Measurements from ENCODE around the gene CPSF4.

Gene CPSF4

DNA sequence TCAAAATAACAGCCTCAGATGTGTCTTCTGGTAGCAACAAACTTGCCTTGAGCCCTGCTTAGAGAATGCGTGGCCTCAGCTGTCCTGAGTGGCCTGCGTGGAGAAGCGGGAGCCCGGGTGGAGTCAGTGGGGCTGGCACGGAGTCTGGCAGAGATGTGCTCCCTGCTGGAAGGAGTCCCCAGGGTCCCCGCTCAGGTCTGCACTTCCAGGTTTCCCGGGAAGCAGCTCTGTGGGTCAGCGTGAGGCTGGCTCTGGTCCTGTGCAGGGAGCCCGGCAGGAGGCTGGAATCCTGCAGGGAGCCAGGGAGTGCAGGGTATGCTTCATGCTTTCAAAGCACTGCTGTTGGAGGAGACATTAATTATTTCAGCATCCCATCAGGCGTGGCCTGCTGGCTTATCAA lies 10.1 kb downstream of the CPSF4 start:
- no peak for DNase-seq (ENCODE audit: low read depth)

DNA sequence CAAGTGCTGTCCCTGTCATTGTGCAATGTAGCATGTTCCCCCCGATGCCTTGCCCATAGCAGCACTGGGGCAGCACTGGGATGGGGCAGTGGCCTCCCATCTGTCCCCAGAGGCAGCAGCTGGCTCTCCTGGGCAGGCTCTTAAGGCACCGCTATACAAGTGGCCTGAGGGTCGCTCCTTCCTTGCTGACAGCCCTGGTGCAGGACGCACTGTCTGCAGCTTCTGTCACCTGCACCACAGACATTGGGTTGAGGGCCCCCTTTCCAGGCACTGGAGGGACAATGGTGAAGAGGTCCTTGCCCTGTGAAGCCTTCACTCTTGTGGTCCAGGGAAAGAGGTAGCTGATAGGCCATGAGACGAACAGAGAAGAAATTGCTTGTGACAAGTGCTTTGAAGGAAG lies 10.6 kb downstream of the CPSF4 start:
- DNase-seq (ENCODE audit: low read depth), result no peak

DNA sequence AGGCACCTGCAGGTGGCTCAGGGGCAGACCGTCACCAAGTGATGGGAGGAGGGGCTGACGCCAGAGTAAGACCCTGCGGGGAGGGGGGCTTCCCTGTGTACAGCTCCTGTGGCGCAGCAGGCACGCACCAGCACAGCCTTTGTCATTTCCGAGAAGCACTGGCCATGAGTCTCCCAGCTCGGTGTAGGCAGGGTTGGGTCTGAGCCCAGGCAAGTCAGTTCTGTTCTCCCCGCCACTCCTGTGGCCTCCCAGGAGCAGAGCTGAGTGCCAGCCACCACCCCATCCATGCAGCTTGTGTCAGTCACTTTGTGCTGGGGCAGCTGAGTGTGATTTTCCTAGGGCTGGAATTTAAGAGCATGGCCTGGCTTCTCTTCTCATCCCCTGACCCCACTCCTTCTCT lies 13.2 kb downstream of the CPSF4 start:
- DNase-seq (ENCODE audit: low read depth), result no peak

DNA sequence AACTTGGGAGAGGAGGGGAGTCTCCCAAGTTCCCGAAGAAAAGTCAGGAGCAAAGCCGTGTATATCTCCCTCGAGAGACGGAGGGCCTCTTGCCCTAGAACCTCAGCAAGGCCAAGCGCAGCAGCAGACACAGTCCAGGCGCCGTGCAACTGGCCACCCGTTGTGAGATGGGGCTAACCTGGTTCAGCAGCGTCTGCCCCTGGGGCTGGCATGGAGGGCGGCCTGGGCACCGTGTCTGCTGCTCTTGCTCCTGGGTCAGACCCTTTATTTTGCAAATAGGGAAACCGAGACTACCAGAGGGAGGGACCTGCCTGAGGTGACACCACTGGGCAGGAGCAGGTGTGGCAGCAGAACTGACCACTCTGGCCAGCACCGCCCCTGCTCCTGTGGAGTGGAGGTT lies 13.8 kb downstream of the CPSF4 start:
- no peak for DNase-seq (ENCODE audit: low read depth)

DNA sequence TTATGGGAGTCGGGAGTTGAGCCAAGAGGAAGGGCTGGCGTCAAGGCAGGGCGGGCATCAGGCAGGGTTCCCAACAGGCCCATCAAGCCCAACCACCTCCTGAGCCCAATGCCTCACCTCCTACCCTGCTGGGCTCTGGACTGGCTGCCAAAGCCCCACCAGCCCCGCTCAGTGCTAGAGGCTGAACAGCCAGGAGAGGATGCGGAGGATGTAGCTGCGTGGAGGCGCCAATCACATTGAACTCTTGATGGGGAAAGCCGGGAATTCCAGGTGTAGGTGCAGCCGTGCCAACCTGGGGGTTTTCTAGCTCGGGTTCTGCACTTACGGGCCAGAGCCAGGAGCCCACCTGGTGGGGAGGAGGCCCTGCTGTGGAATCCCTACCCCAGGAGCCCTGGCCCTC lies 14.4 kb downstream of the CPSF4 start:
- no peak for DNase-seq (ENCODE audit: low read depth)

DNA sequence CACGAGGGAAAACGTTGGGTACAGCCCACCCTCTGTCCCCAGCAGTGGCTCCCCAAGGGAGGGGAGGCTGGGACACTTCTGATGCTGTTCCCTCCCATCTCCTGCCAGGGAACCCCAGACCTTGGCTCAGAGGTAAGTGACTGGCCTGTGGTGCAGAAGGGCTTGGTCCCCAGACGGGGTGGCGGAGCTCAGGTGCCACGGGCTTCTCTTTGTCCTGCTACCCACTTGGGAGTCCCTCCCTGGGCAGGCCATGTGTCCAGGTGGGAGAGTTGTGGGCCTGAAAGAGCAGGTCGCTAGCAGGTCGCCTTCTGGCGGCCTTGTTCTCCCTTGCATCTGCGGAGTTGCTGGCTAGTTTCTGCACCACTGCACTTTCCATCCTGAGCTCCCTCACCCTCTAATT lies 17.1 kb downstream of the CPSF4 start:
- DNase-seq (ENCODE audit: low read depth), result no peak

DNA sequence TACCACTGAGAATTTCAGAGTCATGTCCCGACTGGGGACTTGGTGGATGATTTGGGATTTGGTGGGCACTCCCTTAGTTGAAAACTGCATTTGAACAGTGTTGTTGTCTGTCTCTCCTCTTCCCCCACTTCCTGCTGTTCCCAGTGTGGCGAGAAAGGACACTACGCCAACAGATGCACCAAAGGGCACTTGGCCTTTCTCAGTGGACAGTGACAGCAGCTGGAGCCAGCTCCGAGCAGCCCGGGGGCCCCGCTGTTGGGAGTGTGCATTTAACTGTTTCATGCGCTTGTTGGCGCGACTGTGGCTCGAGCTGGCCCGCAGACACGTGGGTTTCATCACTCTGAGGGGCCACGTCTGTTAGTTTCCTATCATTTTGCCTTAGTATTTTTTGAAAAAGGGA lies 17.5 kb downstream of the CPSF4 start:
- DNase-seq (ENCODE audit: low read depth), result no peak

DNA sequence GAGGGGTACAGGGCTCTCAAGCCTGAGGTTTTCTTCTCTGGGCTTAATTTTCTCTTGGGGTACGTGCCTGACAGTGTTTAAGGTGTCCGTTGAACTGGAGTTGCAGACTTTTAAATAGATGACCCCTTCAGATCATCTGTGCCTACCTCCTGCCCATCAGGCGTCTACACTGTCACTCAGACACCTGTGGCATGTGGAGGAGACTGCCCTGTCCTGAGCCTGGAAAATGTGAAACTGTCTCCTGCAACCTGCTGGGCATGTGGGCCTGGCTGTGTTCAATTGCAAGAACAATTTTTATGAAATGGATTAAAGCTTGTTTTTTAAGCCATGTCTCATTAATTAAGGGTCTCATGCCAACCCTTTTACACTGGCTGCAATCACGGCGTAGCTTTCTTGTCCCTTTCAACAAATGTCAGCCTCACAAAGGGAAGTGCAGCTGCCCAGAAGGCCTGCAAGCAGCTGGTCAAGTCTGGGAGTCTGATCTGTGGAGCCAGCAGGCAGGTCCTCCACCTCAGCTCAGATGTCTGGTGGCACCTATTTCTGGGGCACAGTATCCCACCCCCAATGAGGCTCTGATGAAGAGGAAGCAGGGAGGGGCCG lies 18.4 kb downstream of the CPSF4 start:
- DNase-seq (ENCODE audit: low read depth), result no peak

DNA sequence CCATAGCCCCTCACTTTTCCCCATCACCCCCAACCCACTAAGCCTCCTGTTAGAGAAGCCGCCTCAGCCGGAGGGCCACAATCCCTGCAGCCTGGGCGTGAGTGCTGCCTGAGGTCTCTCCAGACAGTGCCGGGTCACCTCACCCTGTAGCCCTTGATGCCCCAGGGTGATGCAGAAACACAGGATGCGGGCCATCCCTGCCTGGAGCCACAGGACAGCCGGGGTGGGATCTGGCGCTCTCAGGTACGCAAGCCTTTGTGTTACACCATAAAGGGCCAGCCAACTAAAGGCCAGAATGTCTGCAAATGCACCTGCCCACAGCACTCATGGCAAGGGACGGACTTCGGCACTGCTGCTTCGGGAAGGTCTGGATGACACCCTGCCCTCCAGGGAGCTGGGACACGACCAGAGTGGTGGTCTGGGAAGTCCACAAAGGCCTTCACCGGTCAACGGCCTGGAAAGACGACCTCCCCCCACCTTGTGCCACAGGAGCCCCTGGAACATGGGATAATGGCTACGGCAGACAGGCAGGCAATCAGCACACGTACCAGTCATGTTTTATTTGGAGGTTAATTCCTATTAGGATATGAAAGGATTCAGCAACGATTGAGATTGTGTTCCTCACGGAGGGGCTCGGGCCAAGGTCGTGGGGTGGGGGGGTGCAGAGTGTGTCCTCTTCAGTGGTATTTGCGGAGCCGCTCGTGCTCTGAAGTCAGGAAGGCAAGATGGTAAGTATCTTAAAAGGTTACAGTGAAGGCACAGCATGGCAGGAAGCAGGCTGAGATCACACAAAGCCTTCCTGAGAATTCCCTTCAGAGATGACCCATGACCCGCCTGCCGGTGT lies 19.1 kb downstream of the CPSF4 start:
- no peak for DNase-seq (ENCODE audit: low read depth)

DNA sequence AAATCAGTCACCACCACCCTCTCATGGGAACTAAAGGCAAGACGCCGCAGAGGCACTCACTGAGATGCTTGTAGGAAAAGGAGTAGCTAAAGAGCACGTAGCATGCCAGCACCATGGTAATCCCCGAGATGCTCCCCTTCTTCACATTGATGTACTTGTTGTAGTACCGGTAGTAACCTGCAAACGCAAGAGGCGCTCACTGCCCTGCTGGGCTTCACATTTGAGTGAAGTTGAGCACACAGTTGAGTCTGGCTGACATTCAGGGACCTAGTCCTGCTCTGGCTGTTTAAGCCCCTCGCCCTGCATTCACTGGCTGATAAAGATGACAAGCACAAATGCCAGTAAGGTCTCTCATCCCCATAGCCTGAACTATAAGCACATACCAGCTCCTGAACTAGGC lies 20.3 kb downstream of the CPSF4 start:
- no peak for DNase-seq (ENCODE audit: low read depth)

DNA sequence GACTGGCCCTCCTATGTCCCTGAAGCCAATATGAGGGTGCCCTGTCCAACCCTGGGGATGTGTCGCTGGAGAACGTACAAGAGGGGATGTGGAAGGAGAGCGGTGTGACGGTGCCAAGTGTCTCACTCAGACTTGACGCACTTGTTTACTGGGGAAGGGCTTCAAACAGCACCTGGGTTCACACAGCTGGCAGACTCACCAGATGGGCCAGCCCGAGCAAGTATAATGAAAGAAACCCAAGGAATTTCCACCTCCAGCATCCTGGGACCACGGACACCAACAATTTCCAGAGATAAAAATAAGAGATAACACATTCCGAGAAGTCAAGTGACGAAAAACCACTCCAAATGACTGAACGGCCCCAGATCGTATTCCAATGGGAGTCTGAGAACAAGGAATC lies 21.9 kb downstream of the CPSF4 start:
- DNase-seq (ENCODE audit: low read depth), result no peak

DNA sequence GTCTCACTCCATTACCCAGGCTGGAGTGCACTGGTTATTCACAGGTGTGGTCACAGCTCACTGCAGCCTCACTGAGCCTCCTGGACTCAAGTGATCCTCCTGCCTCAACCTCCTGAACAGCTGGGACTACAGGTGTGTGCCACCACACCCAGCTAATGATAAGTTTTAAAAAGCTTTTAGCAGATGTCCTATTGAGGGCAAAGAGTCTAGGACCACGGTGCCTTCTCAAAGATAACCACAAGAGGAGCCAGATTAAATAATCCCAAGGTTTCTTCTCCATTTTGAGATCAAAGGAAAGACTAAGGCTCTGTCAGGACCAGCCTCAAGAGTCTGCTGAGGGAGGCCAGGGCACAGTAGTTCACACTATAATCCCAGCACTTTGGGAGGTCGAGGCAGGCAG lies 22.5 kb downstream of the CPSF4 start:
- DNase-seq (ENCODE audit: low read depth), result no peak

DNA sequence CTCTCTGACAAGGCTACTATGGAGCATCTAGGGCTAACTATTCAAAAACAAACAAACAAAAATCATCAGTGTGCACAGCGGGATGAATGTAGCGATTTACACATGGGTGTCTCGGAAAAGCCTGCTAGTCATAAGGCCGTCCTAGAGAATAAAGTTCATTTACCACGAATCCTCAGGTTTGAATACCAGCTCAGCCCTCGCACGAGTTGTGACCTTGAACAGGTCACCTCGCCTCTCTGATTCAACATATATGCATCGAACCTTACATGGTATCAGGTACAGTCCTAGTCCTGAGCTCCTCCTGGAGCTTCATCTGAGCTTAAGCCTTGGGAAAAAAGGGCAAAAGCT lies 26.7 kb downstream of the CPSF4 start:
- no peak for DNase-seq (ENCODE audit: low read depth)

DNA sequence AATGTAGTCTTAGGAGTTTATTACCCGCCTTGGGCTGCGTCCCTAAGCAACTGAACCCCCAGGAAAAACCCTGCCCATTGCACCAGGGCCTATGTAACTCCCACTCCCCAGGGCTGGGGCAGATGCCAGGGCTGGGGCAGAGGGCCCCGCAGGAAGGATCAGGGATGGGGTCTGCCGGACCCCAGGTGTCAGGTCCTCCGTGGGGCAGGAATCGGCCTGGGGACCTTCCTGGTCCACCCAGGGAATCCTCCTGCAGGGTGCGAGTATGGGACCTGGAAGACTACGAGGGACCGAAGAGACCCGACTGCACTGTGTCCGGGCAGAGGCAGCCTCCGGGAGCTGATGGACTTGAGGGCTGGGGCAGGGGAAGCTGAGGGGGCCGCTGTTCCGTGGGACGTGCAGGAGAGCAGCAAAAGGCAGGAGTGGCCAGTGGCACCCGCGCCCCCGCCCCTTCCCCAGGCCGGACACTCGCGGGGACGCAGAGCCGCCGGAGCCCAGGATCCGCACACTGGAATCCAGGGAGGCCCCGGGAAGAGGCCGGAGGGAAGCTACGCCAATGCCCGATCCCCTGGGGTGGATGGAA lies 29.7 kb downstream of the CPSF4 start:
- DNase-seq (ENCODE audit: low read depth), result no peak

DNA sequence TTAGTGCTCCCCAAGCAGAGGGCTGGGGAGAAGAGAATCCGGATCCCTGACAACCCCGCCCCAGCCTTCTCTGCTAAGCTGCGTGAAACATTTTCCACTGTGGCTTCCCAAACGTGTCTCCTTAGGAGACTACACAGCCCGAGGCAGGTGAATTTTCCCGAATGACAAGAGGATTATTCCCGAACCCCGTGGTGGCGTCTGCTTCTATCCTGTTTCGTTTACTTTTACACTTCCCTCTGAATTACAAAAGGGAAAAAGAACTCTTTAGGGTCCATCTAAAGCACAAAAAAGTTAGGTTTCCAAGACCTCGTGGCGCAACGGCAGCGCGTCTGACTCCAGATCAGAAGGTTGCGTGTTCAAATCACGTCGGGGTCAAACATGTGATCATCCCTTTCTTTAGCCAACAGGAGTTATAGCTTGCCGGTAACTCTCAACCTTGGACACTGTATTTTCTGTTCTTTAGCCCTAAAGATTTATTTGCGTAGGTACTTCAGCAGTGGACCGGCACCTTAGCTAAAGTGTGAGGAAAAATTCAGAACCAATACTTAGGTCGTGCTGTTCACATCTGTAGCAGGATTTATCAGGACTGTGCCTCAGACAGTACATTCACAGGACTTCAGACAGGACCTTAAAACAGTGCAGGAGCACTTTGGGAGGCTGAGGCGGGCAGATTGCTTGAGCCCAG lies 30.8 kb downstream of the CPSF4 start:
- no peak for DNase-seq (ENCODE audit: low read depth)

DNA sequence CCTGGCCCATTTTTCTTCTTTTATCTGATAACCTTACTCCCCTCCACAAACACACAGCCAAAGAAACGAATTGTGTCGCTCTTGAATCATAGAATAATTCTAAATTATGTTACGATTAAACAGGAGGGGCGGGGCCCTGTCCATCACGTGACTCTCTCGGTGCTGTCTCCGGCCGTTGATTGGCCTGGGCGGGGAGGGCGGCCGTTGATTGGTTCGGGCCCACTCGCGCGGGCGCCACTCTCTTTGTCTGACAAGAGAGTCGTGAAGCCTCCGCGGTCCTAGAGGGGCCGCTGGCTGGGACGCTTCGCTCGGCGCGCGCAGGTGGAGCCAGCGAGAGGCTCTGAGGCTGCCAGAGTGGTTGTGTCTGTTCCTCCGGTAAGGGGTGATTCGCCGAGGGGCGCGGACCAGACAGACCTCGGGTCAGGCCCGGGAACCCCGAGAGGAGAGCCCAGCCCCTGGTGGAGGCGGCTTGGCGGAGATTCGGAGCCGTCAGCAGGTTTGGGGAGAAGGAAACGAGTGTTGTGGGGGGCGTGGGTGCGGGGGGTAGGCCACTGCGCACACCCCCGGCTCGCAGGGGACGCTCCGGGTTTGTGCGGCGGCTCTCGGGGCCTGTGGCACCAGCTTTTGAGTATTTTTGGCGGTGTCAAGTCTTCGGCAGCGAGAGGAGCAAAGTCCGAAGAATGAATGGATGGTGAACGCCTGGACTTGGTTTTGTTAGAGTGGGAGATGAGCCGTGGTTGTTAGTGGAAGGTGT lies 34.0 kb downstream of the CPSF4 start, which contains the start of gene ZNF789:
Gene ZNF789, plus strand, starts transcription at position 330 of the 754 bp plus-strand sequence. CDS start 3,567 bp downstream, outside the sequence.
- peak; percentile 90 for DNase-seq (ENCODE audit: low read depth)

DNA sequence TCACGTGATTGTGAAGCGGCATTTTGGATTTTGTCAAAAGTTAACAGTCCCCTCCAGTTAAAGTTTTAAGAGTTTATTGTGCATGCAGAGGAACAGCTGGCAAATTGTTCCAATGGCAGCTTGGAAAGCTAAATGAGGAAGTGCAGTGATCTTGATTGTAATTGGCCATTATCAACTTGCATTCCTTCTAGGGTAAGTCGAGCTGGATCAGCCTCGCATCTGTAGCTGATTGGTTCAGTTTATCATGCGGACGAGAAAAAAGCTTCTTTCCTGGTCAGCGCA lies 34.5 kb downstream of the CPSF4 start:
- peak; percentile 43 for DNase-seq (ENCODE audit: low read depth)

DNA sequence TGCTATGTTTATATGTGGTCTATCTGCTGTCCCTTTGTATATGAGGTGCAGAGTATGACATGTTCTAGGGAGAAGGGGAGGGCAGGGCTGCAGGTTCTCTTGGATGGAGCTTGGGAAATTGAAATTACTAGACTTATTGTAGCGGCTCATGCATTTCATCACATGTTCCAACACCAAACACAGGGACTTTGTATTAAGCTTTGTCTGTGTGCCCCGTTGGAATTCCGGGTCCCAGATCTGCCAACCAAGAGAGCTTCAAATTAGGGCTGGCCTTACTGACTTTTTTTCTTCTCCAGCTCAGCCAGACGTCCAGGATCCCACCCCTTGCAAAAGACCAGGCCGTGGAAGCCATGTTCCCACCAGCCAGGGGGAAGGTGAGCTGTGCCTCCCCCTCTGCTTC lies 37.4 kb downstream of the CPSF4 start:
- no peak for DNase-seq (ENCODE audit: low read depth)

DNA sequence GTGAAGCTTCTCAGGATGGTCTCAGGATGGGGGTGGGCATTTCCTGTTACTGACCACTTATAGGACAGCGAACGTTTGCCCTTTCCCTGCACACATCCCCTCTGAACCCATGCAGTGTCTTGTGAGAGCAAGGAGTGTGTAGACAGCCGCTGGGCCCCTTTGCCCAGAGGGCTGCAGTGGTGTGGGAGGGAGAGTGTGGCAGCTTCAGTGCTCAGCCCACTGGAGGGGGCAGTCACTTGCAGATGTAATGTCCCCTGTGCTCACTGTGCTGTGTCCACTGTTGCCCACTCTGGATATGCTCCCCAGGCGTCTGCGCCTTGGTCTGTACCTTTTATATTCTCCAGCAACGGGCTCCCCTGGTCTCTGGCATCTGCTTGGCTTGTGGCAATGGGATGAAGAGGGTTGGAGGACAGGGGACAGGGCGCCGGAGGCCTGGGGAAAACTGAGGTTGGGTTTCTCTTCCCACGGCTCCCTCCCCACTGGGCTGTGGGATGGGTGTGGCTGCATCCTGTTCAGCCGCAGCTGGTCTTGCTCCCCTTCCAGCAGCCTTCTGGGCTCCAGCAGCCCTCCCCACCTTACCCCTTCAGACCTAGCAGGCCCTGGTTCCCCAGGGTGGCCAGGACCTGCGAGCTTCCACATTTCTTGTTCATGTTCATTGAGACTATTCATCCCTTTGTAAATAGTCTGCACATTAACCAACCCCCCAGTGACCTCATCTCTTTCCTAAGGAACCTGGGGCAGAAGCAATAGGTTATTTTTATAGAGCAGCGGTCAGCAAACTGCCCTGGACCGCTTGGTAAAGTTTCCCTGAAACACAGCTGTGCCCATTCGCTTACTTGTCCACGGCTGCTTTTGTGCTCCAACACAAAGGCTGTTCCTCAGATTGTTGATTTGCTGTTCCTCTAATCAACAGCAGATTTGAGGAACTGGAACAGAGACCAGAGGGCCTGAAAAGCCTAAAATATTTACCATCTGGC lies 40.0 kb downstream of the CPSF4 start:
- DNase-seq (ENCODE audit: low read depth), result no peak

DNA sequence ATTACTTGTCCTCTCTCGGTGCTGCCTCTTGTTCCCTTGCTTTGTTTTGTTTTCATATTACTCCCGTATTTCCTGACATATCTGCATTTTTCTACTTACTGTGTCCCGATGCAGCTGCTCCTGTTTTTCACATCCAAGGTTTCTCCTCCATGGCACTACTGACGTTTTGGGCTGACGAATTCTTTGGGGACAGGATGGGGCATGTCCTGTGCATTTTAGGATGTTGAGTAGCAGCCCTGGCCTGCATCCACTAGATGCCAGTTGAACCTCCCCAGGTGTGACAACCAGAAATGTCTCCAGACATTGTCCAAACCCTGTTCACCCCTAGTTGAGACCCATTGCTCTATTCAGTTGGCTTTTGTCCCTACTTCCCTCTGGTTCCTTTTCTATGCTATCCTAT lies 46.4 kb downstream of the CPSF4 start:
- DNase-seq (ENCODE audit: low read depth), result no peak

DNA sequence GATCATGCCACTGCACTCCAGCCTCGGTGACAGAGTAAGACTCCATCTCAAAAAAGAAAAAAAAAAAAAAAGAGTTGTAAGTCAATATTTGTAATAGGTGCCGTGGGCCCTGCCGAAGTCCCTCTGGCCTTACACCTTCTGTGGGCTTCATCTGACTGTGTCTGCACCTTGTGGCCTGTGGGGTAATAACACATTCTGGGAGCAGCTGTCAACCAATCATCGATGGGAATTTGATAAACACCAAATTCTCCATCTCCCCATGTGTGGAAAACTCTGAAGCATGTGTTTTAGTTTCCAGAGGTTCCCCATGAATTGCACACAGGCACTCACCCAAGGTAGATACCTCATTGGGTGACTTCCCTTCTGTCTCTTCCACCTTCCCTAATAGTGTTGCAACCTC lies 50.5 kb downstream of the CPSF4 start:
- DNase-seq (ENCODE audit: low read depth), result no peak

All from GM04504 (cell line).